Measurements from ENCODE around the gene ARMC9. TPM values are rescaled to one million over a fixed set of nuclear protein-coding genes. Genes with fewer than 3 reads are reported as not detected.

ARMC9 gene
- total RNA-seq, 1 donor from 2014 or later = 19.3 TPM

- Mint-ChIP-seq H3K9me3 (ENCODE audit: unreplicated experiment) (peaks cover 1% of the 10 kb centered on the region), H3K27me3 (ENCODE audit: unreplicated experiment) (peaks cover 4% of the 10 kb centered on the region), H3K27ac (ENCODE audit: unreplicated experiment) (no peak overlapping the region)
These were observed 181.1 kb downstream of the ARMC9 start for GRCh38 chr2:231379266-231380215.

DNA sequence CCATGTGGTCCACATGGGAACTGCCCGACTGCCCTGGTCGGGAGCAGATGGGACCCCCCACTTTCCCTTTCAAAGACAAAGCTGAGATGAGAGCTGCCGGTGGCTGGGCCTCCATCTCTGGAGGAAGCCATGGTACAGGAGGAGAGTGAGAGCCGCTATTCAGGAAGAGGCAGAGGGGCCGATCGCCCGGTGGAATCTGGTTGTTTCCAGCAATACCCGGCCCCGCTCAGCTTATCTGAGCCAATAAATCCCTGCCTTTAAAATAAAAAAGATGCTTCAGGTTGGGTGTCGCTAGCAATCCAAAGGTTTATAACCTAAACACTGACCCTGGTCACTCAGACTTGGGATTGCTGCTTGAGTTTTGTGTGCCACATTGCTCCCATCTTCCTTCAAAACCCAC lies 181.9 kb downstream of the ARMC9 start:
- Mint-ChIP-seq H3K4me1 (ENCODE audit: low read depth, unreplicated experiment) (no peaks in the 10 kb centered on the region), H3K27ac (ENCODE audit: unreplicated experiment) (no peak overlapping the region), H3K4me3 (ENCODE audit: unreplicated experiment) (no peak overlapping the region), H3K9me3 (ENCODE audit: unreplicated experiment) (peaks cover 1% of the 10 kb centered on the region), H3K36me3 (ENCODE audit: unreplicated experiment) (peaks cover 11% of the 10 kb centered on the region), H3K27me3 (ENCODE audit: unreplicated experiment) (peaks cover 4% of the 10 kb centered on the region)
- TF ChIP-seq, protein P1, sequence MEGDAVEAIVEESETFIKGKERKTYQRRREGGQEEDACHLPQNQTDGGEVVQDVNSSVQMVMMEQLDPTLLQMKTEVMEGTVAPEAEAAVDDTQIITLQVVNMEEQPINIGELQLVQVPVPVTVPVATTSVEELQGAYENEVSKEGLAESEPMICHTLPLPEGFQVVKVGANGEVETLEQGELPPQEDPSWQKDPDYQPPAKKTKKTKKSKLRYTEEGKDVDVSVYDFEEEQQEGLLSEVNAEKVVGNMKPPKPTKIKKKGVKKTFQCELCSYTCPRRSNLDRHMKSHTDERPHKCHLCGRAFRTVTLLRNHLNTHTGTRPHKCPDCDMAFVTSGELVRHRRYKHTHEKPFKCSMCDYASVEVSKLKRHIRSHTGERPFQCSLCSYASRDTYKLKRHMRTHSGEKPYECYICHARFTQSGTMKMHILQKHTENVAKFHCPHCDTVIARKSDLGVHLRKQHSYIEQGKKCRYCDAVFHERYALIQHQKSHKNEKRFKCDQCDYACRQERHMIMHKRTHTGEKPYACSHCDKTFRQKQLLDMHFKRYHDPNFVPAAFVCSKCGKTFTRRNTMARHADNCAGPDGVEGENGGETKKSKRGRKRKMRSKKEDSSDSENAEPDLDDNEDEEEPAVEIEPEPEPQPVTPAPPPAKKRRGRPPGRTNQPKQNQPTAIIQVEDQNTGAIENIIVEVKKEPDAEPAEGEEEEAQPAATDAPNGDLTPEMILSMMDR (IDR thresholded peaks at IDR 0.05; ENCODE audit: partially characterized antibody, unreplicated experiment) = no peak
- DNase-seq = no peak

More at GRCh38 chr2:231379266-231380215, 181.1 kb downstream of the ARMC9 start:
- Mint-ChIP-seq H3K4me3 (ENCODE audit: unreplicated experiment) (no peak overlapping the region), H3K4me1 (ENCODE audit: low read depth, unreplicated experiment) (no peaks in the 10 kb centered on the region), H3K36me3 (ENCODE audit: unreplicated experiment) (peaks cover 5% of the 10 kb centered on the region)
- DNase-seq = no peak
- TF ChIP-seq, protein P1 (IDR thresholded peaks at IDR 0.05; ENCODE audit: partially characterized antibody, unreplicated experiment) = no peak

GRCh38 chr2:231380991-231381847 lies 182.8 kb downstream of the ARMC9 start:
- no peak overlapping the region for H3K27ac Mint-ChIP-seq (ENCODE audit: unreplicated experiment)
- H3K4me3 Mint-ChIP-seq (ENCODE audit: unreplicated experiment) = no peak overlapping the region
- peaks cover 4% of the 10 kb centered on the region for H3K27me3 Mint-ChIP-seq (ENCODE audit: unreplicated experiment)

DNA sequence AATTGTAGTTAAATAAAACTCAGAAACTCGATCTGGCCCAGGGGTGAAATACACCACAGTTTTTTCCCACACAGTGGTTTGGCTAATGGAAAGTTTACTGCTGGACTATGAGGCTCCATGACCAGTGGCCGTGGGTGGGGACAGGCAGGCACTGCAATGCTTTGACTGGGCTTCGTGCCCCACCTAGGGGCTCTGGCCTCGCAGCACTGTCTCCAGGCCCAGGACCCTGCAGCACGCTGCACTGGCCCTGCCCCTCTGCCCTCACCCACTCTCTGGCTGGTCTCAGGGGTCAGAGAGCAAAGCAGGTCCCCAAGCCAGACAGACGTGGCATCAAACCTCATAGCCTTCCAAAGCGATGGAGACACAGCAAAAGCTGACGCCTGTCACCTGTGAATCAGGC lies 183.7 kb downstream of the ARMC9 start:
- TF ChIP-seq, protein P1 (IDR thresholded peaks at IDR 0.05; ENCODE audit: partially characterized antibody, unreplicated experiment) = no peak
- no peaks in the 10 kb centered on the region for H3K9me3 Mint-ChIP-seq (ENCODE audit: unreplicated experiment)
- peaks cover 8% of the 10 kb centered on the region for H3K36me3 Mint-ChIP-seq (ENCODE audit: unreplicated experiment)
- H3K4me1 Mint-ChIP-seq (ENCODE audit: low read depth, unreplicated experiment) = no peaks in the 10 kb centered on the region
- H3K4me3 Mint-ChIP-seq (ENCODE audit: unreplicated experiment) = no peak overlapping the region
- H3K27me3 Mint-ChIP-seq (ENCODE audit: unreplicated experiment) = peaks cover 2% of the 10 kb centered on the region
- no peak overlapping the region for H3K27ac Mint-ChIP-seq (ENCODE audit: unreplicated experiment)
- DNase-seq = no peak

More at GRCh38 chr2:231380991-231381847, 182.8 kb downstream of the ARMC9 start:
- TF ChIP-seq, protein P1 (IDR thresholded peaks at IDR 0.05; ENCODE audit: partially characterized antibody, unreplicated experiment) = no peak
- no peaks in the 10 kb centered on the region for H3K4me1 Mint-ChIP-seq (ENCODE audit: low read depth, unreplicated experiment)
- H3K9me3 Mint-ChIP-seq (ENCODE audit: unreplicated experiment) = peaks cover 1% of the 10 kb centered on the region
- H3K36me3 Mint-ChIP-seq (ENCODE audit: unreplicated experiment) = peaks cover 12% of the 10 kb centered on the region
- no peak for DNase-seq
